Kidney epithelial cell (primary cell): ENCODE results near the gene TBX4. TPM values are rescaled to one million over a fixed set of nuclear protein-coding genes. Genes with fewer than 3 reads are reported as not detected.

Source experiments
- DNase-seq: peaks from one replicate; pipeline ENCODE4 v3.0.0-alpha.2; 2010; ENCODE audit warnings: low read depth
- H3K27me3 ChIP-seq: 2 replicates; pipeline ENCODE4 v1.6.0; 2011; ENCODE audit warnings: low read length; ENCODE audit not compliant: control insufficient read depth, insufficient read depth
- H3K36me3 ChIP-seq: 2 replicates; pipeline ENCODE4 v1.5.1; 2011; ENCODE audit warnings: low read length; ENCODE audit not compliant: control insufficient read depth, insufficient read depth
- H3K4me3 ChIP-seq: 2 replicates; pipeline ENCODE4 v1.5.1; 2011; ENCODE audit warnings: low read depth, mild to moderate bottlenecking, control low read depth, low read length
- CTCF ChIP-seq: IDR thresholded peaks from 2 replicates; pipeline ENCODE4 v1.5.1; 2011; ENCODE audit warnings: mild to moderate bottlenecking, moderate library complexity, low read length, control low read depth, inconsistent platforms; ENCODE audit not compliant: insufficient read depth, poor library complexity, severe bottlenecking
- total RNA-seq: library from RNA; depleted of rRNA; stranded (reverse); fragments of >200 nt; gene quantifications from 2 replicates; pipeline ENCODE4 v1.2.3, GENCODE V29; 2015

Gene TBX4
- total RNA-seq, 1 donor from 2014 or later, result not detected

GRCh38 chr17:61458421-61459141 is 6.4 kb downstream of the TBX4 start:
- TF ChIP-seq CTCF, result no peak
- no peak for DNase-seq
- no peaks in the 10 kb centered on the region for H3K36me3 ChIP-seq
- peaks cover 99% of the 10 kb centered on the region for H3K27me3 ChIP-seq
- no peak overlapping the region for H3K4me3 ChIP-seq

- TF ChIP-seq CTCF, result no peak
- DNase-seq, result no peak
- H3K4me3 ChIP-seq, result no peak overlapping the region
- peaks cover 99% of the 10 kb centered on the region for H3K27me3 ChIP-seq
- no peaks in the 10 kb centered on the region for H3K36me3 ChIP-seq
Measured at GRCh38 chr17:61459142-61459809, 7.1 kb downstream of the TBX4 start.

- H3K36me3 ChIP-seq, result no peaks in the 10 kb centered on the region
- H3K27me3 ChIP-seq, result peaks cover 91% of the 10 kb centered on the region
- TF ChIP-seq CTCF, result no peak
- H3K4me3 ChIP-seq, result no peak overlapping the region
- no peak for DNase-seq
Measured at GRCh38 chr17:61459939-61460718, 7.9 kb downstream of the TBX4 start.

GRCh38 chr17:61460796-61461585 is 8.8 kb downstream of the TBX4 start:
- no peak for TF ChIP-seq CTCF
- no peaks in the 10 kb centered on the region for H3K36me3 ChIP-seq
- peaks cover 89% of the 10 kb centered on the region for H3K27me3 ChIP-seq
- H3K4me3 ChIP-seq, result no peak overlapping the region
- no peak for DNase-seq

GRCh38 chr17:61461586-61461966 is 9.4 kb downstream of the TBX4 start:
- no peak overlapping the region for H3K4me3 ChIP-seq
- DNase-seq, result no peak
- no peak for TF ChIP-seq CTCF
- no peaks in the 10 kb centered on the region for H3K36me3 ChIP-seq
- H3K27me3 ChIP-seq, result peaks cover 89% of the 10 kb centered on the region
